IMR-90 (cell line): ENCODE data around the gene LPAR1. TPM values are rescaled to one million over a fixed set of nuclear protein-coding genes. Genes with fewer than 3 reads are reported as not detected.

Source experiments
- ATAC-seq: fragments of 200-7000 bp; cut with Tn5 transposase; 2 replicates; pipeline ENCODE4 v1.9.1; 2020; ENCODE audit warnings: low read depth, mild to moderate bottlenecking, moderate library complexity
- BruUV-seq: library from RNA; stranded (reverse); fragments of 400-500 nt; replicated peaks from 2 replicates; lab custom pipeline; 2021; lab: Mats Ljungman, UMichigan
- CTCF ChIA-PET: fragments of 300-600 bp; formaldehyde crosslinking; extraction: SDS; loops from one replicate; lab custom pipeline; 2021; ENCODE audit warnings: antibody characterized with exemption; lab: Yijun Ruan, JAX
- POLR2A ChIA-PET: fragments of 300-600 bp; sonication (Branson Sonifier 250); formaldehyde crosslinking; loops from one replicate; lab custom pipeline; 2022; ENCODE audit warnings: antibody characterized with exemption; ENCODE audit not compliant: unreplicated experiment; lab: Charles Lee
- DNase-seq: peaks from one replicate; pipeline ENCODE4 v3.0.0; 2013
- H2AFZ ChIP-seq: replicated peaks from 2 replicates; pipeline ENCODE3; 2013; ENCODE audit warnings: low read length, mild to moderate bottlenecking; ENCODE audit not compliant: poor library complexity
- H2AK5ac ChIP-seq: 2 replicates; pipeline ENCODE4 v1.6.1; 2013; ENCODE audit warnings: low read depth, low read length, inconsistent platforms
- H2AK9ac ChIP-seq: replicated peaks from 2 replicates; pipeline ENCODE3; 2013; ENCODE audit warnings: mild to moderate bottlenecking, low read depth, low read length, moderate library complexity; ENCODE audit not compliant: poor library complexity
- H2BK120ac ChIP-seq: 2 replicates; pipeline ENCODE4 v1.6.1; 2013; ENCODE audit warnings: low read depth, low read length, inconsistent platforms
- H2BK15ac ChIP-seq: 3 replicates; pipeline ENCODE4 v1.6.1; 2013; ENCODE audit warnings: low read depth, low read length, inconsistent platforms
- H2BK20ac ChIP-seq: 2 replicates; pipeline ENCODE4 v1.6.1; 2013; ENCODE audit warnings: low read depth, mild to moderate bottlenecking, inconsistent platforms, low read length, moderate library complexity
- H2BK5ac ChIP-seq: 2 replicates; pipeline ENCODE4 v1.6.1; 2013; ENCODE audit warnings: mild to moderate bottlenecking, low read depth, low read length, inconsistent platforms; ENCODE audit not compliant: poor library complexity, severe bottlenecking
- H3K14ac ChIP-seq: replicated peaks from 2 replicates; pipeline ENCODE4 v1.6.1; 2013; ENCODE audit warnings: low read depth, low read length, inconsistent platforms
- H3K18ac ChIP-seq: 2 replicates; pipeline ENCODE4 v1.6.1; 2013; ENCODE audit warnings: low read depth, low read length, control low read depth
- H3K23ac ChIP-seq: 2 replicates; pipeline ENCODE4 v1.6.1; 2013; ENCODE audit warnings: low read depth, low read length, inconsistent platforms
- H3K27ac ChIP-seq: 2 replicates; pipeline ENCODE4 v1.5.1; 2013; ENCODE audit warnings: mild to moderate bottlenecking, control low read depth, low read length; ENCODE audit not compliant: insufficient read depth
- H3K27me3 ChIP-seq: 2 replicates; pipeline ENCODE4 v1.6.1; 2013; ENCODE audit warnings: low read length; ENCODE audit not compliant: control insufficient read depth, insufficient read depth
- H3K36me3 ChIP-seq: 2 replicates; pipeline ENCODE4 v1.6.1; 2013; ENCODE audit warnings: low read length, mixed read lengths; ENCODE audit not compliant: control insufficient read depth, insufficient read depth
- H3K4ac ChIP-seq: 2 replicates; pipeline ENCODE4 v1.6.1; 2013; ENCODE audit warnings: low read depth, low read length, inconsistent platforms
- H3K4me1 ChIP-seq: 2 replicates; pipeline ENCODE4 v1.6.1; 2013; ENCODE audit warnings: low read length, mixed read lengths; ENCODE audit not compliant: control insufficient read depth, insufficient read depth
- H3K4me2 ChIP-seq: 2 replicates; pipeline ENCODE4 v1.6.1; 2013; ENCODE audit warnings: low read depth, mild to moderate bottlenecking, control low read depth, low read length, moderate library complexity
- H3K4me3 ChIP-seq: 2 replicates; pipeline ENCODE4 v1.5.1; 2013; ENCODE audit warnings: low read depth, mild to moderate bottlenecking, control low read depth, low read length, moderate library complexity; ENCODE audit not compliant: insufficient read depth
- H3K56ac ChIP-seq: 2 replicates; pipeline ENCODE4 v1.6.1; 2013; ENCODE audit warnings: low read length, inconsistent platforms; ENCODE audit not compliant: insufficient read depth; ENCODE audit errors: extremely low read depth
- H3K79me1 ChIP-seq, 2 experiments: 2 replicates each; pipeline ENCODE4 v1.6.1; 2013; ENCODE audit warnings: low read length in 2 of 2, inconsistent platforms in 1 of 2, low read depth in 1 of 2
- H3K9ac ChIP-seq: 2 replicates; pipeline ENCODE4 v1.6.1; 2013; ENCODE audit warnings: low read depth, low read length, control low read depth
- H3K9me1 ChIP-seq: 2 replicates; pipeline ENCODE4 v1.6.1; 2013; ENCODE audit warnings: low read length, inconsistent platforms; ENCODE audit not compliant: insufficient read depth
- H3K9me3 ChIP-seq: 2 replicates; pipeline ENCODE4 v1.6.1; 2013; ENCODE audit warnings: low read length; ENCODE audit not compliant: control insufficient read depth, insufficient read depth
- H4K20me1 ChIP-seq: 2 replicates; pipeline ENCODE4 v1.6.1; 2013; ENCODE audit warnings: low read length, inconsistent platforms; ENCODE audit not compliant: insufficient read depth
- H4K5ac ChIP-seq: 2 replicates; pipeline ENCODE4 v1.6.1; 2013; ENCODE audit warnings: mild to moderate bottlenecking, low read depth, low read length, control low read depth
- H4K8ac ChIP-seq, 2 experiments: 2 replicates each; pipeline ENCODE4 v1.6.1; 2013; ENCODE audit warnings: low read depth in 2 of 2, low read length in 2 of 2, control low read depth in 1 of 2, inconsistent platforms in 1 of 2
- H4K91ac ChIP-seq: 2 replicates; pipeline ENCODE4 v1.6.1; 2013; ENCODE audit warnings: low read depth, low read length, inconsistent platforms; ENCODE audit not compliant: insufficient read depth
- BHLHE40 ChIP-seq: fragments of 150-350 bp; IDR thresholded peaks from 2 replicates; pipeline ENCODE4 v1.6.1; 2016; ENCODE audit warnings: mild to moderate bottlenecking, low read depth, low read length
- CEBPB ChIP-seq: IDR thresholded peaks from 2 replicates; pipeline ENCODE4 v1.6.1; 2012; ENCODE audit warnings: low read depth, low read length, improper control_type of control experiment
- CHD1 ChIP-seq: IDR thresholded peaks from 2 replicates; pipeline ENCODE4 v1.6.1; 2012; ENCODE audit warnings: low read depth, low read length, improper control_type of control experiment
- FOS ChIP-seq: fragments of 150-350 bp; IDR thresholded peaks from 2 replicates; pipeline ENCODE4 v1.6.1; 2016; ENCODE audit warnings: low read depth, low read length
- MAZ ChIP-seq: IDR thresholded peaks from 2 replicates; pipeline ENCODE4 v1.6.1; 2012; ENCODE audit warnings: low read depth, mild to moderate bottlenecking, low read length, improper control_type of control experiment, moderate library complexity, borderline replicate concordance
- MXI1 ChIP-seq: IDR thresholded peaks from 2 replicates; pipeline ENCODE4 v1.6.1; 2012; ENCODE audit warnings: low read depth, mild to moderate bottlenecking, low read length, moderate library complexity, borderline replicate concordance
- NFE2L2 ChIP-seq: fragments of 150-350 bp; IDR thresholded peaks from 2 replicates; pipeline ENCODE4 v1.6.1; 2016; ENCODE audit warnings: low read depth, mild to moderate bottlenecking, low read length
- POLR2A ChIP-seq: IDR thresholded peaks from 2 replicates; pipeline ENCODE4 v1.6.1; 2012; ENCODE audit warnings: mild to moderate bottlenecking, low read depth, low read length
- RAD21 ChIP-seq: IDR thresholded peaks from 2 replicates; pipeline ENCODE4 v1.6.1; 2012; ENCODE audit warnings: low read length, improper control_type of control experiment
- RCOR1 ChIP-seq: IDR thresholded peaks from 2 replicates; pipeline ENCODE4 v1.6.1; 2012; ENCODE audit warnings: mild to moderate bottlenecking, low read length, improper control_type of control experiment; ENCODE audit not compliant: insufficient replicate concordance
- RFX5 ChIP-seq: IDR thresholded peaks from 2 replicates; pipeline ENCODE4 v1.8.0; 2012; ENCODE audit warnings: low read depth, mild to moderate bottlenecking, low read length, moderate library complexity
- SMC3 ChIP-seq: fragments of 150-350 bp; IDR thresholded peaks from 2 replicates; pipeline ENCODE4 v1.6.1; 2016; ENCODE audit warnings: low read depth, mild to moderate bottlenecking, antibody characterized with exemption, low read length, moderate library complexity
- WGBS, 2 experiments: methylation state at CpG; one replicate each; pipeline versions ENCODE4 v1.1.5 to v1.1.7; 2013; ENCODE audit warnings: missing lambda C conversion rate in 2 of 2; ENCODE audit not compliant: insufficient read length in 1 of 2; ENCODE audit errors: extremely low coverage in 2 of 2; 5-methylcytosine and 5-hydroxymethylcytosine counted together
- dilution Hi-C: fragments of 300-500 bp; cut with HindIII; formaldehyde crosslinking; loops from one replicate; pipeline ENCODE4 v1.14.3; 2018; ENCODE audit warnings: low sequenced_read_pairs; ENCODE audit not compliant: unreplicated experiment
- in situ Hi-C: fragments of 300-500 bp; cut with MboI; formaldehyde crosslinking; loops from 3 replicates; pipeline ENCODE4 v1.14.3; 2019; ENCODE audit warnings: low sequenced_read_pairs, inconsistent platforms, mixed read lengths
- intact Hi-C: fragments of 100-400 bp; cut with micrococcal nuclease; formaldehyde crosslinking; loops from 2 replicates; pipeline ENCODE4 v1.10.0; 2022
- polyA plus RNA-seq, 3 experiments: library from polyadenylated mRNA; depleted of rRNA; stranded (reverse); fragments of >200 nt; gene quantifications; 2 replicates each; pipeline ENCODE4 v1.2.3, GENCODE V29; 2012; ENCODE audit warnings: low replicate concordance in 1 of 3
- total RNA-seq: library from RNA; depleted of rRNA; stranded (reverse); fragments of >200 nt; gene quantifications from 2 replicates; pipeline ENCODE4 v1.2.3, GENCODE V29; 2012
- TF ChIP-seq, protein P1 (sequence below): conservative IDR thresholded peaks from 2 replicates; pipeline ENCODE4 v1.5.1; 2012; ENCODE audit warnings: mild to moderate bottlenecking, low read depth, low read length, improper control_type of control experiment
- TF ChIP-seq, protein P2 (sequence below): fragments of 150-350 bp; IDR thresholded peaks from 2 replicates; pipeline ENCODE4 v1.6.1; 2017; ENCODE audit warnings: mild to moderate bottlenecking, antibody characterized with exemption, low read length, low read depth
- TF ChIP-seq, protein P3 (sequence below): fragments of 150-350 bp; IDR thresholded peaks from 2 replicates; pipeline ENCODE4 v1.6.1; 2016; ENCODE audit warnings: low read depth, mild to moderate bottlenecking, low read length, moderate library complexity, borderline replicate concordance

Gene LPAR1
- total and polyA plus RNA-seq, 2 of the 4 experiments (the other 2 are of a cell fraction) = 171 to 315 TPM

- POLR2A ChIA-PET = no interaction called here
- Histone ChIP-seq H3K36me3 (peaks cover 6% of the 10 kb centered on the region), H3K27me3 (no peaks in the 10 kb centered on the region), H3K79me1 (peaks cover 21 to 77% of the 10 kb centered on the region in 2 experiments), H2BK5ac (no peak overlapping the region), H4K91ac (no peak overlapping the region), H3K9me1 (peaks cover 44% of the 10 kb centered on the region), H3K4me3 (no peak overlapping the region), H2BK15ac (no peak overlapping the region), H3K18ac (no peak overlapping the region), H3K9ac (no peak overlapping the region), H2AFZ (no peak overlapping the region), H3K9me3 (no peaks in the 10 kb centered on the region), H3K4me2 (no peak overlapping the region), H2AK9ac (no peak overlapping the region), H3K27ac (no peak overlapping the region), H3K23ac (no peak overlapping the region), H3K4ac (no peak overlapping the region), H2BK120ac (no peak overlapping the region), H4K8ac (no peak overlapping the region), H4K5ac (no peak overlapping the region), H3K14ac (no peak overlapping the region; the same call in 1 of the 2 replicates), H3K4me1 (peaks cover 23% of the 10 kb centered on the region), H2BK20ac (no peak overlapping the region), H3K56ac (no peak overlapping the region), H4K20me1 (peaks cover 99% of the 10 kb centered on the region), H2AK5ac (no peak overlapping the region)
- intact Hi-C loops = no loop called here
- in situ Hi-C loops = loop anchor here (10.0 kb wide), 1 partner anchor 371 kb away; no protein-coding TSS in a partner anchor
- WGBS, 2 experiments = 60% methylated on average over 1 of the region's 1 CpG; no CpG with 5 or more reads in 1 of the 2 experiments
- TF ChIP-seq, protein P1, sequence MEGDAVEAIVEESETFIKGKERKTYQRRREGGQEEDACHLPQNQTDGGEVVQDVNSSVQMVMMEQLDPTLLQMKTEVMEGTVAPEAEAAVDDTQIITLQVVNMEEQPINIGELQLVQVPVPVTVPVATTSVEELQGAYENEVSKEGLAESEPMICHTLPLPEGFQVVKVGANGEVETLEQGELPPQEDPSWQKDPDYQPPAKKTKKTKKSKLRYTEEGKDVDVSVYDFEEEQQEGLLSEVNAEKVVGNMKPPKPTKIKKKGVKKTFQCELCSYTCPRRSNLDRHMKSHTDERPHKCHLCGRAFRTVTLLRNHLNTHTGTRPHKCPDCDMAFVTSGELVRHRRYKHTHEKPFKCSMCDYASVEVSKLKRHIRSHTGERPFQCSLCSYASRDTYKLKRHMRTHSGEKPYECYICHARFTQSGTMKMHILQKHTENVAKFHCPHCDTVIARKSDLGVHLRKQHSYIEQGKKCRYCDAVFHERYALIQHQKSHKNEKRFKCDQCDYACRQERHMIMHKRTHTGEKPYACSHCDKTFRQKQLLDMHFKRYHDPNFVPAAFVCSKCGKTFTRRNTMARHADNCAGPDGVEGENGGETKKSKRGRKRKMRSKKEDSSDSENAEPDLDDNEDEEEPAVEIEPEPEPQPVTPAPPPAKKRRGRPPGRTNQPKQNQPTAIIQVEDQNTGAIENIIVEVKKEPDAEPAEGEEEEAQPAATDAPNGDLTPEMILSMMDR = no peak
- TF ChIP-seq RFX5 (no peak), RCOR1 (no peak), RAD21 (no peak), MAZ (no peak), MXI1 (no peak), POLR2A (no peak), FOS (no peak), SMC3 (no peak), CHD1 (no peak), CEBPB (no peak), BHLHE40 (no peak), NFE2L2 (no peak)
- TF ChIP-seq, protein P2, sequence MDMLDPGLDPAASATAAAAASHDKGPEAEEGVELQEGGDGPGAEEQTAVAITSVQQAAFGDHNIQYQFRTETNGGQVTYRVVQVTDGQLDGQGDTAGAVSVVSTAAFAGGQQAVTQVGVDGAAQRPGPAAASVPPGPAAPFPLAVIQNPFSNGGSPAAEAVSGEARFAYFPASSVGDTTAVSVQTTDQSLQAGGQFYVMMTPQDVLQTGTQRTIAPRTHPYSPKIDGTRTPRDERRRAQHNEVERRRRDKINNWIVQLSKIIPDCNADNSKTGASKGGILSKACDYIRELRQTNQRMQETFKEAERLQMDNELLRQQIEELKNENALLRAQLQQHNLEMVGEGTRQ = no peak
- TF ChIP-seq, protein P3, sequence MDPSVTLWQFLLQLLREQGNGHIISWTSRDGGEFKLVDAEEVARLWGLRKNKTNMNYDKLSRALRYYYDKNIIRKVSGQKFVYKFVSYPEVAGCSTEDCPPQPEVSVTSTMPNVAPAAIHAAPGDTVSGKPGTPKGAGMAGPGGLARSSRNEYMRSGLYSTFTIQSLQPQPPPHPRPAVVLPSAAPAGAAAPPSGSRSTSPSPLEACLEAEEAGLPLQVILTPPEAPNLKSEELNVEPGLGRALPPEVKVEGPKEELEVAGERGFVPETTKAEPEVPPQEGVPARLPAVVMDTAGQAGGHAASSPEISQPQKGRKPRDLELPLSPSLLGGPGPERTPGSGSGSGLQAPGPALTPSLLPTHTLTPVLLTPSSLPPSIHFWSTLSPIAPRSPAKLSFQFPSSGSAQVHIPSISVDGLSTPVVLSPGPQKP = no peak
- no peak for ATAC-seq
- dilution Hi-C loops = no loop called here
- no TSS peak for BruUV-seq
- CTCF ChIA-PET = no interaction called here
- no peak for DNase-seq
These were observed 22.3 kb downstream of the LPAR1 start for GRCh38 chr9:111016016-111016415.
